ENCODE data around the gene SLC25A25.
A peak's percentile ranks its signal among the peaks of the same experiment; 100 is the strongest.

SLC25A25 gene

GRCh38 chr9:128120741-128121465 is 52.9 kb downstream of the SLC25A25 start:
- no peak for TF ChIP-seq CTCF (IDR thresholded peaks at IDR 0.05; ENCODE audit: insufficient read depth, missing control alignments)
- FAIRE-seq = no peak
- DNase-seq (ENCODE audit: insufficient read length, low spot score) = no peak

GRCh38 chr9:128121466-128121810 is 53.4 kb downstream of the SLC25A25 start:
- FAIRE-seq (no peak), DNase-seq (ENCODE audit: insufficient read length, low spot score) (no peak)
- TF ChIP-seq CTCF (IDR thresholded peaks at IDR 0.05; ENCODE audit: insufficient read depth, missing control alignments) = no peak

GRCh38 chr9:128121924-128122808 is 54.1 kb downstream of the SLC25A25 start:
- peak; percentile 4 for DNase-seq (ENCODE audit: insufficient read length, low spot score)
- no peak for FAIRE-seq
- TF ChIP-seq CTCF (IDR thresholded peaks at IDR 0.05; ENCODE audit: insufficient read depth, missing control alignments) = no peak

GRCh38 chr9:128122809-128123175 is 54.8 kb downstream of the SLC25A25 start:
- DNase-seq (ENCODE audit: insufficient read length, low spot score) = no peak
- no peak for FAIRE-seq
- TF ChIP-seq CTCF (IDR thresholded peaks at IDR 0.05; ENCODE audit: insufficient read depth, missing control alignments) = no peak

GRCh38 chr9:128123451-128124080 is 55.5 kb downstream of the SLC25A25 start:
- DNase-seq (ENCODE audit: insufficient read length, low spot score) (no peak), FAIRE-seq (no peak)
- no peak for TF ChIP-seq CTCF (IDR thresholded peaks at IDR 0.05; ENCODE audit: insufficient read depth, missing control alignments)

GRCh38 chr9:128124451-128124850 is 56.4 kb downstream of the SLC25A25 start:
- DNase-seq (ENCODE audit: insufficient read length, low spot score) = no peak
- no peak for FAIRE-seq
- no peak for TF ChIP-seq CTCF (IDR thresholded peaks at IDR 0.05; ENCODE audit: insufficient read depth, missing control alignments)
